HEK293T (cell line): ENCODE measurements around the gene SLCO4A1.

Experiments
- CTCF ChIA-PET: fragments of 350-600 bp; formaldehyde crosslinking; extraction: SDS; loops from one replicate; lab custom pipeline; 2021; ENCODE audit warnings: antibody characterized with exemption, inconsistent platforms; lab: Yijun Ruan, JAX
- POLR2A ChIA-PET: fragments of 350-600 bp; formaldehyde crosslinking; extraction: SDS; loops from one replicate; lab custom pipeline; 2020; ENCODE audit warnings: antibody characterized with exemption, inconsistent platforms; lab: Yijun Ruan, JAX
- DNase-seq: peaks from one replicate; pipeline ENCODE4 v3.0.0; 2012; ENCODE audit warnings: mixed read lengths; ENCODE audit errors: extremely low spot score
- ARNT ChIP-seq: fragments of 450-650 bp; IDR thresholded peaks from 2 replicates; pipeline ENCODE4 v1.6.1; 2017; ENCODE audit warnings: mild to moderate bottlenecking
- BHLHE40 ChIP-seq: fragments of 450-650 bp; IDR thresholded peaks from 2 replicates; pipeline ENCODE4 v1.6.1; 2016; ENCODE audit warnings: mild to moderate bottlenecking, moderate library complexity, borderline replicate concordance
- CTBP1 ChIP-seq: fragments of 450-650 bp; IDR thresholded peaks from 2 replicates; pipeline ENCODE4 v1.6.1; 2016; ENCODE audit warnings: borderline replicate concordance
- ELF4 ChIP-seq: fragments of 450-650 bp; IDR thresholded peaks from 2 replicates; pipeline ENCODE4 v1.6.1; 2017; ENCODE audit warnings: antibody characterized with exemption
- FOXA1 ChIP-seq: fragments of 450-650 bp; IDR thresholded peaks from 2 replicates; pipeline ENCODE4 v1.6.1; 2016; ENCODE audit warnings: mild to moderate bottlenecking
- FOXK2 ChIP-seq: fragments of 450-650 bp; IDR thresholded peaks from 2 replicates; pipeline ENCODE4 v1.6.1; 2016; ENCODE audit warnings: mild to moderate bottlenecking
- FOXM1 ChIP-seq: fragments of 450-650 bp; IDR thresholded peaks from 2 replicates; pipeline ENCODE4 v1.6.1; 2017; ENCODE audit warnings: mild to moderate bottlenecking, borderline replicate concordance
- HDGF ChIP-seq: fragments of 450-650 bp; IDR thresholded peaks from 2 replicates; pipeline ENCODE4 v1.6.1; 2017; ENCODE audit warnings: antibody characterized with exemption, borderline replicate concordance
- L3MBTL2 ChIP-seq: fragments of 450-650 bp; conservative IDR thresholded peaks from 2 replicates; pipeline ENCODE4 v1.6.1; 2016; ENCODE audit warnings: mild to moderate bottlenecking
- LEF1 ChIP-seq: fragments of 450-650 bp; IDR thresholded peaks from 2 replicates; pipeline ENCODE4 v1.6.1; 2017; ENCODE audit warnings: mild to moderate bottlenecking, borderline replicate concordance
- NFRKB ChIP-seq: fragments of 450-650 bp; IDR thresholded peaks from 2 replicates; pipeline ENCODE4 v1.6.1; 2016; ENCODE audit warnings: mild to moderate bottlenecking, moderate library complexity
- SP1 ChIP-seq: fragments of 450-650 bp; IDR thresholded peaks from 2 replicates; pipeline ENCODE4 v1.6.1; 2017
- SUZ12 ChIP-seq: fragments of 450-650 bp; IDR thresholded peaks from 2 replicates; pipeline ENCODE4 v1.6.1; 2016; ENCODE audit warnings: mild to moderate bottlenecking
- TARDBP ChIP-seq: fragments of 450-650 bp; IDR thresholded peaks from 2 replicates; pipeline ENCODE4 v1.6.1; 2016
- ZNF384 ChIP-seq: fragments of 450-650 bp; IDR thresholded peaks from 2 replicates; pipeline ENCODE4 v1.6.1; 2016
- TF ChIP-seq, protein P1 (sequence below): fragments of 450-650 bp; IDR thresholded peaks from 2 replicates; pipeline ENCODE4 v1.6.1; 2016

Gene SLCO4A1

DNA sequence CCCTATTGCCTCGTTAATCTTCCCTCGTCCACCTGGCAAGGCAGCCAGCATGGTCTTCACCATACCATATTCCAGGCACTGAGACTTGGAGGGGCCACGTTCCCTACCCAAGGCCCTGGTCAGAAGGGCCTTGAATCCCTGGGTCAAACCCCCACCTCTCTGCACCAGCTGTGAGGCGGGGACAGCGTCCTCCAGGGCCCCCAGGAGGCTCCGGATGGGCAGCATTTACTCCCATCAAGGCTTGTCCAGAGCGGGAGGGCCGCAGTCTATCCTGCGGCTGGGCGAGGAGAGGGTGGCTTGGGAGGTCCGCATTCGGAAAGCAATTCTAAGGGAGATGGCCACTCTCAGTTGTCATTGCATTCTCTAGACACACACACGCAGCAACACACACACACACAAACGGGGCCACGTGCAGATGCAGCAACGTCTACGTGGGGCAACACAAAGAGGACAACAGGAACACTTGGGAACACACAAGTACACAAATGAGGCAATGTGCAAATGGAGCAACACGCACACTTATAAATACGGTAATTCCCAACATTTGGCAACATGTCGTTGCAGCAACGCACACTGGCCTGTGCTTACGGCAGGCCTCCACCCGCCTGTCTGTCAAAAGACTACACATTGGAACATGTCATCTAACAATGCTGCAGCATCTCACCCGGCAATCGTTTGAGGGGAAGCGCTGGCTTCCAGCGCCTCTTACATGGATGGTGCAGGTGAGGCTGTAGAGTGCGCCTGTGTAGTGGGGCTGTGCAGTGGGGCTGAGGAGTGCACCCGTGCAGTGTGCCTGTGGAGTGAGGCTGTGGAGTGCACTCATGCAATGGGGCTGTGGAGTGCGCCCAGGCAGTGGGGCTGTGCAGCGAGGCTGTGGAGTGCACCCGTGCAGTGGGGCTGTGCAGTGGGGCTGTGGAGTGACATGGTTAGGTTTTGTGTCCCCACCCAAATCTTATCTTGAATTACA lies 53.4 kb downstream of the SLCO4A1 start:
- TF ChIP-seq ZNF384 (no peak), BHLHE40 (no peak), CTBP1 (no peak), FOXA1 (no peak), FOXK2 (no peak), HDGF (no peak), TARDBP (no peak), L3MBTL2 (no peak), LEF1 (no peak), SUZ12 (no peak), SP1 (no peak), ARNT (no peak), ELF4 (no peak), NFRKB (no peak), FOXM1 (no peak)
- TF ChIP-seq, protein P1, sequence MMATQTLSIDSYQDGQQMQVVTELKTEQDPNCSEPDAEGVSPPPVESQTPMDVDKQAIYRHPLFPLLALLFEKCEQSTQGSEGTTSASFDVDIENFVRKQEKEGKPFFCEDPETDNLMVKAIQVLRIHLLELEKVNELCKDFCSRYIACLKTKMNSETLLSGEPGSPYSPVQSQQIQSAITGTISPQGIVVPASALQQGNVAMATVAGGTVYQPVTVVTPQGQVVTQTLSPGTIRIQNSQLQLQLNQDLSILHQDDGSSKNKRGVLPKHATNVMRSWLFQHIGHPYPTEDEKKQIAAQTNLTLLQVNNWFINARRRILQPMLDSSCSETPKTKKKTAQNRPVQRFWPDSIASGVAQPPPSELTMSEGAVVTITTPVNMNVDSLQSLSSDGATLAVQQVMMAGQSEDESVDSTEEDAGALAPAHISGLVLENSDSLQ = no peak
- no peak for DNase-seq
- ChIA-PET POLR2A (no interaction called here), CTCF (no interaction called here)

DNA sequence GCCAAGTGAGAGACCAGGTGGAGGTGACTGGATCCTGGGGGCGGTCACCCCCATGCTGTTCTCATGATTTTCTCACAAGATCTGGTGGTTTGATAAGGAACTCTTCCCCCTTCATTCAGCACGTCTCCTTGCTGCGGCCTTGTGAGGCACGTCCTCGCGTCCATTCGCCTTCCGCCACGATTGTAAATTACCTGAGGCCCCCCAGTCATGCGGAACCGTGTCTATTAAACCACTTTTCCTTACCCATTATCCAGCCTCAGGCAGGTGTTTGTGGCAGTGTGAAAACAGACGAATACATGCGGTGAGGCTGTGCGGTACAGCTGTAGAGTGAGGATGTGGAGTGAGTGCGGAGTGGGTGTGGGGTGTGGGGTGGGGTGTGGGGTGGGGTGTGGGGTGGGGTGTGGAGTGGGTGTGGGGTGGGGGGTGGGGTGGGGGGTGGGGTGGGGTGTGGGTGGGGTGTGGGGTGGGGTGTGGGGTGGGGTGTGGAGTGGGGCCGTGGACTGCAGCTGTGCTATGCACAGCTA lies 54.2 kb downstream of the SLCO4A1 start:
- ChIA-PET POLR2A (no interaction called here), CTCF (no interaction called here)
- DNase-seq = no peak
- TF ChIP-seq, protein P1 = no peak
- TF ChIP-seq LEF1 (no peak), ELF4 (no peak), FOXM1 (no peak), BHLHE40 (no peak), CTBP1 (no peak), HDGF (no peak), L3MBTL2 (no peak)

DNA sequence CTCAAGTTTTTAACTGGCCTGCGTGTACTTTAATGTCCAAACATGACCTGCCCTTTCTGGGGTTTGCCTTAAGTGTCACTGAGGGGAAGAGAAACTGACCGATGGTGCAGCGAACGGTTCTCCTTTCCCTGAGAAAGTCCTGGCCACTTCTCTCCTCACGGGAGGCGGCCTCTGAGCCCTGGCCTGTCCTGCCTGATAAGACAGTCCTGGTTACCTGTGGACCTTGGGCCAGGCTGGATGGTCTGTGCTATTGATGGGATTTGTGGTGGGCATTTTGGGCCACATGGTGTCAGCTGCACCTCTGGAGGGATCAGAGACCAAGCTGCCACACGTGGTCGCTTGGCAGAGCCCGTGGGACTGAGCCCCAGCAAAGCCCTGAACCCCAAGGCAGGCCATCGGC lies 54.7 kb downstream of the SLCO4A1 start:
- no peak for TF ChIP-seq FOXK2
- TF ChIP-seq BHLHE40 = no peak
- ChIA-PET POLR2A (no interaction called here), CTCF (no interaction called here)
- no peak for DNase-seq

DNA sequence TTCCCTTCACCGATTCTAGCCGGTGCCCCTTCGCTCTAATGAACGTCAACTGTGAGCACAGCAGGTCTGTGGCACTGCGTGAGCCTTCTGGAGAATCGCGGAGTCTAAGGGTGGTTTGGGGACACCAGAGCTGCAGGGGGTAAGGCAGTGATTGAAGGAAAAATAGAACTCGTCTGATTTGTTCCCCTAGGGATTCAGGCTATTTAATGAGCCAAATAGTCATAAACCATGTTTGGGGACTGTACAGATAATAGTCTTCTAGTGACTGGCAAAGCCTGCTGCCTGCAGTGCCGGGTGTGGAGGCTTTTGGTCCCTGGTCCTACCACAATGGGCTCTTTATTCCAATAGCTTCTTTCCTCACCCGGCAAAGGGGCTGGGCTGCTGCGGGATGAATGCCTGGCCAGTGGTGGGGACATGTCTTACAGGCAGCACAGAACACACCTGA lies 55.2 kb downstream of the SLCO4A1 start:
- no peak for DNase-seq
- ChIA-PET CTCF (no interaction called here), POLR2A (no interaction called here)
- TF ChIP-seq L3MBTL2 (no peak), LEF1 (no peak), SP1 (no peak), ARNT (no peak), SUZ12 (no peak), ZNF384 (no peak), FOXK2 (no peak), BHLHE40 (no peak), NFRKB (no peak), ELF4 (no peak), FOXA1 (no peak), TARDBP (no peak), CTBP1 (no peak)
- TF ChIP-seq, protein P1 = no peak

DNA sequence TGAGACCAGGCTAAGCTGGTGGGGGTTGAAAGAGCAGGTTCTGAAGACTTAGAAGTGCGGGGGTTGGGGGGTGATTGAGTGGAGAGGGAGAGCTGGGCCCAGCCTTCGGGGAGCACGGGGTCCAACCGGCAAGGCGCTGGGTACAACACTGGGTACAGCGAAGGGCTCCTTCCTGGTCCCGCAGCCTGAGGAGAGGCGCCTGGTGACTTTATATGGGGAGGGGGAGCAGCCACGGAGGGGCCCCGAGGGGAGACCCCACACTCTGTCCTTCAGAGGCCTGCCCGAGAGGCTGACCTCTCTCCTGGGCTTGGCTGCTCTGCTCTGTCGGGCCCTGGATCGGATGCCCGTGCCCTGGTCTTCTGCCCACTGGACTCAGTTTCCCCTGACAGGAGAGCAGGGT lies 55.9 kb downstream of the SLCO4A1 start:
- POLR2A ChIA-PET = no interaction called here
- DNase-seq = no peak
- no peak for TF ChIP-seq LEF1
- TF ChIP-seq CTBP1 = no peak
- TF ChIP-seq, protein P1 = no peak
- TF ChIP-seq TARDBP = no peak
- TF ChIP-seq FOXM1 = no peak
- TF ChIP-seq NFRKB = no peak
- TF ChIP-seq FOXA1 = no peak
- TF ChIP-seq SP1 = no peak
- CTCF ChIA-PET = interaction anchor here (0.6 kb wide), 1 partner anchor 208 kb away, joined by 5 read pairs; no protein-coding TSS in a partner anchor
